Measurements from ENCODE around the gene PPAT.
"Not testable (repeated sequence)": the region's sequence is repeated elsewhere in the genome, so short reads cannot be mapped to it uniquely, and the experiment has no call there.

PPAT gene

DNA sequence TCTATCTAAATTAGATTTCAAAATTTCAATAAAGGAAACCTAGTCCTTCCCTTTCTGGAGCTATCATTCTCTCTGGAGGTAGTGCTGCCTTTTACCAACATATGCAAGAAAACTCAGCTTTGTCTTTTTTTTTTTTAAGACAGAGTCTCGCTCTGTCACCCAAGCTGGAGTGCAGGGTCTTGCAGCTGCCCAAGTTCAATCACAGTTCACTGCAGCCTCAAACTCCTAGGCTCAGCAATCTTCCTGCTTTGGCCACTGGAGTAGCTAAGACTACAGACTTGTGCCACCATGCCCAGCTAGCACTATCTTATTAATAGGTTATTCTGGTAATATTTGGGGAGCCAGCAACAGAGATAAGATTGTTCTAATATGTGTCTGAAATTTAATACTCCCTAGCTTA is 60.5 kb downstream of the PPAT start:
- DNase-seq: no peak

GRCh38 chr4:56372774-56373173 is 62.6 kb downstream of the PPAT start:
- no peak for DNase-seq

- no peak for DNase-seq
Observed at GRCh38 chr4:56371426-56372220, 63.8 kb downstream of the PPAT start.

- DNase-seq: no peak
Observed at GRCh38 chr4:56370377-56370776, 65.0 kb downstream of the PPAT start.

DNA sequence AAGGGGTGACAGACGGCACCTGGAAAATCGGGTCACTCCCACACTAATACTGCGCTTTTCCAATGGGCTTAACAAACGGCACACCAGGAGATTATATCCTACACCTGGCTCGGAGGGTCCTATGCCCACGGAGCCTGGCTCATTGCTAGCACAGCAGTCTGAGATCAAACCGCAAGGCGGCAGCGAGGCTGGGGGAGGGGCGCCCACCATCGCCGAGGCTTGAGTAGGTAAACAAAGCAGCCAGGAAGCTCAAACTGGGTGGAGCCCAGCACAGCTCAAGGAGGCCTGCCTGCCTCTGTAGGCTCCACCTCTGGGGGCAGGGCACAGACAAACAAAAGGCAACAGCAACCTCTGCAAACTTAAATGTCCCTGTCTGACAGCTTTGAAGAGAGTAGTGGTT is 72.4 kb downstream of the PPAT start:
- not testable (repeated sequence) for DNase-seq

DNA sequence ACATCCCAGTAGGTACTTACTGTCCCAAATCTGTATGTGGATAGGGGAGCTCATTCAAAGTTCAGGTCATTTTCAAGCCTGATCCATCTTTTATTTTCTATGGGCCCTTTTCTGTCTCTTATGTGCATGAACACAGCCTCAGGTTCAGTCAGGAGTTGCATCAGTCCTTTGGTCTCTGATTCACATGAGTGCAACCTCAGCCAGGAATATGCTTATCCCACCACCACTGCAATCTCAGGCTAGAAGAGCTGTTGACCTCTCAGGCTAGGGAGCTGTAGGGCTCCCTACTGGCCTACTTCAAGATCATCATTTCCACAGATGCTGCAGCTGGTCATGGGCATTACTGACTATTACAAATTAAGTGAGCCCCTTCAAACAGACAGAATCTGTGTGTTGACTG is 75.3 kb downstream of the PPAT start:
- DNase-seq: no peak

DNA sequence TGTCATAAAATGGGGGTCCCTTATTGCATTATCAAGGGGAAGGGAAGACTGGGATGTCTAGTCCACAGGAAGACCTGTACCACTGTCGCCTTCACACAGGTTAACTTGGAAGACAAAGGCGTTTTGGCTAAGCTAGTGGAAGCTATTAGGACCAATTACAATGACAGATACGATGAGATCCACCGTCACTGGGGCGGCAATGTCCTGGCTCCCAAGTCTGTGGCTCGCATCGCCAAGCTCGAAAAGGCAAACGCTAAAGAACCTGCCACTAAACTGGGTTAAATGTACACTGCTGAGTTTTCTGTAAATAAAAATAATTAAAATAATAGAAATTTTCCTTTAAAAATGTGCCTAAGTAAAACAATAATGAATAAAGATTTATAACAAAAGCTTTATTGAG is 78.8 kb downstream of the PPAT start:
- no peak for DNase-seq

GRCh38 chr4:56348576-56348975 is 86.8 kb downstream of the PPAT start:
- no peak for DNase-seq

GRCh38 chr4:56345458-56345857 is 90.0 kb downstream of the PPAT start:
- DNase-seq: no peak

All from islet precursor cell (in vitro differentiated cells).